ENCODE measurements around the gene CDKN2B.

Gene CDKN2B

GRCh38 chr9:21991072-21991959, 17.8 kb downstream of the CDKN2B start:
- no peak for TF ChIP-seq CTCF (conservative IDR thresholded peaks at IDR 0.05; ENCODE audit: control insufficient read depth, insufficient read depth, low read depth, low read length)
- DNase-seq (ENCODE audit: low read depth) = no peak
- H3K4me3 ChIP-seq (ENCODE audit: control insufficient read depth, low read depth, low read length) = no peak overlapping the region

- DNase-seq (ENCODE audit: low read depth) = no peak
- TF ChIP-seq CTCF (conservative IDR thresholded peaks at IDR 0.05; ENCODE audit: control insufficient read depth, insufficient read depth, low read depth, low read length) = no peak
- no peak overlapping the region for H3K4me3 ChIP-seq (ENCODE audit: control insufficient read depth, low read depth, low read length)
Measured at GRCh38 chr9:21989440-21990189, 19.5 kb downstream of the CDKN2B start.

- no peak for TF ChIP-seq CTCF (conservative IDR thresholded peaks at IDR 0.05; ENCODE audit: control insufficient read depth, insufficient read depth, low read depth, low read length)
- no peak for DNase-seq (ENCODE audit: low read depth)
- H3K4me3 ChIP-seq (ENCODE audit: control insufficient read depth, low read depth, low read length) = no peak overlapping the region
Measured at GRCh38 chr9:21988056-21988990, 20.8 kb downstream of the CDKN2B start.

GRCh38 chr9:21985964-21986667, 23.0 kb downstream of the CDKN2B start:
- no peak for TF ChIP-seq CTCF (conservative IDR thresholded peaks at IDR 0.05; ENCODE audit: control insufficient read depth, insufficient read depth, low read depth, low read length)

GRCh38 chr9:21984101-21984500, 25.0 kb downstream of the CDKN2B start:
- no peak for DNase-seq (ENCODE audit: low read depth)
- H3K4me3 ChIP-seq (ENCODE audit: control insufficient read depth, low read depth, low read length) = no peak overlapping the region
- no peak for TF ChIP-seq CTCF (conservative IDR thresholded peaks at IDR 0.05; ENCODE audit: control insufficient read depth, insufficient read depth, low read depth, low read length)

More at GRCh38 chr9:21985964-21986667, 23.0 kb downstream of the CDKN2B start:
- no peak overlapping the region for H3K4me3 ChIP-seq (ENCODE audit: control insufficient read depth, low read depth, low read length)
- no peak for DNase-seq (ENCODE audit: low read depth)
